ENCODE data around the gene ZNF562. TPM values are rescaled to one million over a fixed set of nuclear protein-coding genes. Genes with fewer than 3 reads are reported as not detected.

ZNF562 gene
- total and polyA plus RNA-seq, 8 donors, result 3.4 to 45.9 (median 16.7) TPM

- no peak overlapping the region for H3K4me3 ChIP-seq
- no peaks in the 10 kb centered on the region for H3K36me3 ChIP-seq
- intact Hi-C loops (cut with DNase I; ENCODE audit: low total_unique reads), result no loop called here
- no peak for TF ChIP-seq POLR2AphosphoS5 (IDR thresholded peaks at IDR 0.05)
- TF ChIP-seq CTCF (IDR thresholded peaks at IDR 0.05), result no peak
- no peak for TF ChIP-seq POLR2A (IDR thresholded peaks at IDR 0.05)
- TF ChIP-seq EP300 (IDR thresholded peaks at IDR 0.05), result no peak
- 96 to 99% (median 97%) methylated on average over 3 of the region's 3 CpGs for WGBS, 5 donors
- no peaks in the 10 kb centered on the region for H3K27me3 ChIP-seq
- H3K27ac ChIP-seq, result no peak overlapping the region
- H3K9me3 ChIP-seq, result peaks cover 0 to 50% (median 31%) of the 10 kb centered on the region in 4 donors
- no peak for DNase-seq
- no peaks in the 10 kb centered on the region for H3K4me1 ChIP-seq
These were observed 36.9 kb upstream of the ZNF562 start for GRCh38 chr19:9711815-9712214.

- intact Hi-C loops (cut with DNase I; ENCODE audit: low total_unique reads), result no loop called here
- H3K4me1 ChIP-seq, result no peaks in the 10 kb centered on the region
- H3K36me3 ChIP-seq, result no peaks in the 10 kb centered on the region
- peak in 1 of 2 donors; percentile 9 for DNase-seq
- H3K4me3 ChIP-seq, result no peak overlapping the region
- H3K27me3 ChIP-seq, result no peaks in the 10 kb centered on the region
- peaks cover 0 to 50% (median 31%) of the 10 kb centered on the region in 4 donors for H3K9me3 ChIP-seq
- TF ChIP-seq EP300 (IDR thresholded peaks at IDR 0.05), result no peak
- no peak for TF ChIP-seq POLR2AphosphoS5 (IDR thresholded peaks at IDR 0.05)
- no peak for TF ChIP-seq POLR2A (IDR thresholded peaks at IDR 0.05)
- no peak for TF ChIP-seq CTCF (IDR thresholded peaks at IDR 0.05)
- no peak overlapping the region for H3K27ac ChIP-seq
- WGBS, 5 donors, result 18 to 53% (median 34%) methylated on average over 1 of the region's 1 CpG
These were observed 34.4 kb upstream of the ZNF562 start for GRCh38 chr19:9709305-9709704.

DNA sequence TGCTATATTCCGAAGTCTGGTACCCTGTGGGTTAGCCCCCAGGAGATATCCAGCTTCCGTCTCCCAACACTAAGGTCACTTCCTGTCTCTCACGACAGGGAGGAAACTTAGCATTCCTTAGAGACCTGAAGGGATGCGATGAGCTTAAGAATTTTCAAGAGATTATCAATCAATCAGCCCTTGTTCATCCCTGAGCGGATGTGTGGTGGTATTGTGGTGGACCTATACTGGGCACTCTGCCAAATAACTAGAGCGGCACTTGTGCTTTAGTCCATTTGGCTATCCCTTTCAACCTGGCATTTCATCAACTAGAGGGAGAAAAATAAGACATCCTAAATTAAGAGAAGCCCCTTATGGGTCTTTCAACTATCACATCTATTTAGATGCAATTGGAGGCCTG, 30.9 kb upstream of the ZNF562 start:
- no peaks in the 10 kb centered on the region for H3K4me1 ChIP-seq
- H3K4me3 ChIP-seq, result no peak overlapping the region
- TF ChIP-seq POLR2A (IDR thresholded peaks at IDR 0.05) (no peak), EP300 (IDR thresholded peaks at IDR 0.05) (no peak), CTCF (IDR thresholded peaks at IDR 0.05) (no peak), POLR2AphosphoS5 (IDR thresholded peaks at IDR 0.05) (no peak)
- intact Hi-C loops (cut with DNase I; ENCODE audit: low total_unique reads), result no loop called here
- H3K36me3 ChIP-seq, result no peaks in the 10 kb centered on the region
- 75 to 88% (median 83%) methylated on average over 6 of the region's 6 CpGs for WGBS, 5 donors
- DNase-seq, result no peak
- H3K27me3 ChIP-seq, result no peaks in the 10 kb centered on the region
- peaks cover 0 to 26% (median 11%) of the 10 kb centered on the region in 4 donors for H3K9me3 ChIP-seq
- no peak overlapping the region for H3K27ac ChIP-seq

DNA sequence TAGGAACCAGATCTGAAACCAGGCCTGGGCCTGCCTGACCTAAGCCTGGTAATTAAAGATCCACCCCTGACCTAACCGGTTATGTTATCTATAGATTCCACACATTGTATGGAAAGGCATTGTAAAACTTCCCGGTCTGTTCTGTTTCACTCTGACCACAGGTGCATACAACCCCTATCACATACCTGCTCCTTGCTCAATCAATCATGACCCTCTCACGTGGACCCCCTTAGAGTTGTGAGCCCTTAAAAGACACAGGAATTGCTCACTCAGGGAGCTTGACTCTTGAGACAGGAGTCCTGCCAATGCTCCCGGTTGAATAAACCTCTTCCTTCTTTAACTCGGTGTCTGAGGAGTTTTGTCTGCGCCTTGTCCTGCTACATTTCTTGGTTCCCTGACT, 27.3 kb upstream of the ZNF562 start:
- no peak overlapping the region for H3K27ac ChIP-seq
- H3K9me3 ChIP-seq, result peaks cover 0 to 35% (median 14%) of the 10 kb centered on the region in 4 donors
- TF ChIP-seq POLR2A (IDR thresholded peaks at IDR 0.05), result no peak
- TF ChIP-seq CTCF (IDR thresholded peaks at IDR 0.05), result no peak
- TF ChIP-seq POLR2AphosphoS5 (IDR thresholded peaks at IDR 0.05), result no peak
- no peak for TF ChIP-seq EP300 (IDR thresholded peaks at IDR 0.05)
- H3K27me3 ChIP-seq, result no peaks in the 10 kb centered on the region
- 52 to 75% (median 72%) methylated on average over 6 of the region's 6 CpGs for WGBS, 5 donors
- intact Hi-C loops (cut with DNase I; ENCODE audit: low total_unique reads), result no loop called here
- no peaks in the 10 kb centered on the region for H3K36me3 ChIP-seq
- DNase-seq, result no peak
- H3K4me3 ChIP-seq, result no peak overlapping the region
- no peaks in the 10 kb centered on the region for H3K4me1 ChIP-seq

Measured in stomach (tissue), 9 donors.